CD4-positive, alpha-beta memory T cell (primary cell): ENCODE measurements around the gene SLX4IP. TPM values are rescaled to one million over a fixed set of nuclear protein-coding genes. Genes with fewer than 3 reads are reported as not detected.

Experiments
- CTCF ChIA-PET: fragments of 350-600 bp; sonication (Branson Sonifier 250); formaldehyde crosslinking; loops from one replicate; lab custom pipeline; 2021; ENCODE audit warnings: inconsistent platforms; ENCODE audit not compliant: partially characterized antibody; lab: Charles Lee
- POLR2A ChIA-PET: fragments of 350-600 bp; sonication (Branson Sonifier 250); formaldehyde crosslinking; loops from one replicate; lab custom pipeline; 2021; ENCODE audit not compliant: partially characterized antibody; lab: Charles Lee
- DNase-seq, 5 donors: peaks; one replicate each; pipeline versions ENCODE4 v3.0.0 to v3.0.0-alpha.2; 2020 to 2022; ENCODE audit warnings: mixed read lengths in 1 of 5
- H3K27ac ChIP-seq: one replicate; pipeline ENCODE4 v1.7.0; 2013; ENCODE audit warnings: low read depth, low read length
- H3K27me3 ChIP-seq: 2 replicates; pipeline ENCODE4 v1.7.0; 2013; ENCODE audit warnings: mild to moderate bottlenecking, low read length, moderate library complexity; ENCODE audit not compliant: insufficient read depth
- H3K36me3 ChIP-seq: 2 replicates; pipeline ENCODE4 v1.7.0; 2013; ENCODE audit warnings: mild to moderate bottlenecking, low read length, moderate library complexity; ENCODE audit not compliant: insufficient read depth
- H3K4me1 ChIP-seq: 2 replicates; pipeline ENCODE4 v1.7.0; 2013; ENCODE audit warnings: mild to moderate bottlenecking, low read length, moderate library complexity; ENCODE audit not compliant: insufficient read depth
- H3K4me3 ChIP-seq, 2 donors: one replicate each; pipeline ENCODE4 v1.7.0; 2013; ENCODE audit warnings: low read length in 2 of 2, mild to moderate bottlenecking in 1 of 2
- H3K9me3 ChIP-seq, 2 donors: one replicate each; pipeline ENCODE4 v1.7.0; 2013; ENCODE audit warnings: low read length in 2 of 2, control low read depth in 1 of 2; ENCODE audit not compliant: control insufficient read depth in 1 of 2
- H3K27ac Mint-ChIP-seq, 7 donors: one replicate each; pipeline ENCODE4 v1.8.0; 2020 to 2021; ENCODE audit warnings: mixed read lengths in 7 of 7, mild to moderate bottlenecking in 6 of 7, inconsistent platforms in 3 of 7, moderate library complexity in 3 of 7
- H3K27me3 Mint-ChIP-seq, 2 donors: one replicate each; pipeline ENCODE4 v1.8.0; 2020 to 2021; ENCODE audit warnings: mixed read lengths in 2 of 2
- H3K36me3 Mint-ChIP-seq, 2 donors: one replicate each; pipeline ENCODE4 v1.8.0; 2020 to 2021; ENCODE audit warnings: mixed read lengths in 2 of 2, inconsistent platforms in 1 of 2, mild to moderate bottlenecking in 1 of 2
- H3K4me1 Mint-ChIP-seq, 4 donors: one replicate each; pipeline ENCODE4 v1.8.0; 2020 to 2021; ENCODE audit warnings: mixed read lengths in 4 of 4, mild to moderate bottlenecking in 1 of 4
- H3K4me3 Mint-ChIP-seq, 8 donors: one replicate each; pipeline ENCODE4 v1.8.0; 2020 to 2021; ENCODE audit warnings: mixed read lengths in 8 of 8, mild to moderate bottlenecking in 7 of 8, moderate library complexity in 6 of 8, inconsistent platforms in 3 of 8
- H3K9me3 Mint-ChIP-seq, 8 donors: one replicate each; pipeline ENCODE4 v1.8.0; 2020 to 2021; ENCODE audit warnings: mixed read lengths in 8 of 8, mild to moderate bottlenecking in 5 of 8, inconsistent platforms in 3 of 8, moderate library complexity in 1 of 8
- intact Hi-C: fragments of 100-400 bp; cut with micrococcal nuclease; formaldehyde crosslinking; loops from one replicate; pipeline ENCODE4 v1.15.1; 2023
- polyA plus RNA-seq, 2 donors: library from polyadenylated mRNA; unstranded; fragments of 300-500 nt; fragmentation: Illumina TruSeq; gene quantifications; one replicate each; pipeline ENCODE4 v1.2.3, GENCODE V29; 2021
- total RNA-seq, 2 experiments: library from RNA; stranded (reverse); gene quantifications; one replicate each; pipeline ENCODE4 v1.2.3, GENCODE V29; 2021

Gene SLX4IP
- total and polyA plus RNA-seq, 4 experiments from 2014 or later = 1.5 to 6.6 (median 4.0) TPM

DNA sequence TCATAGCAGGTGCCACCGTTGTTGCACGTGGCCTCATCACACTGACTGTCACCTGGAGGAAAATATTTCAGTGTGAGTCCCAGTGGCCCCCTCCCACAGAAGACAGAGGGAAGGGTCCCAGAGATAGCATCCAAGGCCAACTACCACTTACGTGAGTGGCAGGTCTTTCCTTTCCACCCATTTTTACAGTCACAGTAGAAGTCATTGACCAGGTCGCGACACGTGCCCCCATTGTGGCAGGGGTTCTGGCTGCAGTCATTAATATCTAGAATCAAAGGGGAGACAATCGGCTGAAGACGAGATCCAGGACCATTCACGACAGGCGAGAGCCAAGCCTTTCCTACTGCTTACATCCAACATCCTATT is 210.1 kb downstream of the SLX4IP start:
- ChIA-PET CTCF (no interaction called here), POLR2A (no interaction called here)
- no peaks in the 10 kb centered on the region for H3K4me1 Mint-ChIP-seq
- H3K27ac Mint-ChIP-seq = no peak overlapping the region
- Histone ChIP-seq H3K9me3 (no peaks in the 10 kb centered on the region), H3K36me3 (no peaks in the 10 kb centered on the region), H3K4me1 (no peaks in the 10 kb centered on the region), H3K27me3 (no peaks in the 10 kb centered on the region), H3K27ac (no peak overlapping the region), H3K4me3 (no peak overlapping the region)
- H3K36me3 Mint-ChIP-seq = peaks cover 0 to 5% of the 10 kb centered on the region in 2 donors
- DNase-seq = no peak
- intact Hi-C loops = no loop called here
- H3K27me3 Mint-ChIP-seq = peaks cover 3 to 12% of the 10 kb centered on the region in 2 donors
- H3K4me3 Mint-ChIP-seq = no peak overlapping the region
- H3K9me3 Mint-ChIP-seq = no peaks in the 10 kb centered on the region

GRCh38 chr20:10646006-10646405 is 210.9 kb downstream of the SLX4IP start:
- H3K27ac Mint-ChIP-seq = no peak overlapping the region
- Histone ChIP-seq H3K36me3 (no peaks in the 10 kb centered on the region), H3K9me3 (no peaks in the 10 kb centered on the region), H3K27ac (no peak overlapping the region), H3K27me3 (no peaks in the 10 kb centered on the region), H3K4me3 (no peak overlapping the region), H3K4me1 (no peaks in the 10 kb centered on the region)
- no peak for DNase-seq
- H3K4me1 Mint-ChIP-seq = no peaks in the 10 kb centered on the region
- H3K27me3 Mint-ChIP-seq = peaks cover 3 to 12% of the 10 kb centered on the region in 2 donors
- intact Hi-C loops = no loop called here
- POLR2A ChIA-PET = no interaction called here
- no peak overlapping the region for H3K4me3 Mint-ChIP-seq
- H3K9me3 Mint-ChIP-seq = no peaks in the 10 kb centered on the region
- H3K36me3 Mint-ChIP-seq = no peaks in the 10 kb centered on the region
- CTCF ChIA-PET = no interaction called here

DNA sequence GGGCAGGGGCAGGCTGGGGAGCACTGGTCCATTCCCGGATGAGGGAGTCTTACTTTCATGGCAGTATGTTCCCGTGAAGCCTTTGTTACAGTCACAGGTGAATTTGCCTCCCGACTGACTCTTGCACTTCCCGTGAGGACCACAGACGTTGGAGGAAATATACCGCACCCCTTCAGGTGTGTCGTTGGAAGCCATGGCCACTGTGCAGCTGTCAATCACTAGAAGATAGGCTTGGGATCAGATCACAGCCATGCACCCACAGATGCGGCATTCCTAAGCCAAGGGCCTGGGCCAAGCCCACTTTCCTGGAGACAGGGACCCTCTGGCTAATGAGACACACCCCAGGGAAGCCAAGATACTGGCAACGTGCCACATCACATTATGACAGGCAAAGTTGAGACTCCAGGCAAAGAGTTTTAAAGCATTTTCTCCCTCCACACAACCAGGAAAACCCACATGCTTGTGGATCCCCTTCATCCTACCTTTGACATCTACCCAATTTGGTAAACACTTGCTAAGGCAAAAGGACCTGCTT is 211.8 kb downstream of the SLX4IP start:
- intact Hi-C loops = no loop called here
- CTCF ChIA-PET = no interaction called here
- H3K36me3 Mint-ChIP-seq = no peaks in the 10 kb centered on the region

DNA sequence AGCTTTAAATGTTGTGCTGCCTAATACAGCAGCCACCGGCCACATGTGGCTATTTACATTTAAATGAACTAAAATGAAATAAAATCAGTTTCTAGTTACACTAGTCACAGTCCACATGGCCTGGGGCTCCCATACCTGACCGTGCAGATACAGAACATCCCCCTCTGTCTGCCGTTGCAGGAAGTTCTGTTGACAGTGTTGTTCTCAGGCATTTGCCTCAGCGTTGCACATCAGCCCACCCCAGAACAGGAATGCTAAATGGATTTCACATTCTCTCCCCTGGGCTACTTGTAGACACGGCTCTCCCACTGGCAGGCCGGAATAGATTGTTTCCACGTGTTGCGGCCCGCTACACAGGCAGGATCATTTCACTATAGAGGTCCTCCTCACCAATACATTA is 212.4 kb downstream of the SLX4IP start:
- intact Hi-C loops = no loop called here
- Mint-ChIP-seq H3K27me3 (peaks cover 3 to 14% of the 10 kb centered on the region in 2 donors), H3K4me1 (no peaks in the 10 kb centered on the region), H3K27ac (no peak overlapping the region), H3K4me3 (no peak overlapping the region), H3K36me3 (no peaks in the 10 kb centered on the region), H3K9me3 (no peaks in the 10 kb centered on the region)
- H3K36me3 ChIP-seq = no peaks in the 10 kb centered on the region
- no peaks in the 10 kb centered on the region for H3K4me1 ChIP-seq
- H3K4me3 ChIP-seq = no peak overlapping the region
- DNase-seq = no peak
- ChIA-PET POLR2A (no interaction called here), CTCF (no interaction called here)
- H3K27ac ChIP-seq = no peak overlapping the region
- no peaks in the 10 kb centered on the region for H3K27me3 ChIP-seq
- no peaks in the 10 kb centered on the region for H3K9me3 ChIP-seq

More for the DNA sequence above, 211.8 kb downstream of the SLX4IP start:
- Histone ChIP-seq H3K36me3 (no peaks in the 10 kb centered on the region), H3K27me3 (no peaks in the 10 kb centered on the region), H3K9me3 (no peaks in the 10 kb centered on the region), H3K4me1 (no peaks in the 10 kb centered on the region), H3K4me3 (no peak overlapping the region), H3K27ac (no peak overlapping the region)
- DNase-seq = no peak
- Mint-ChIP-seq H3K4me3 (no peak overlapping the region), H3K27me3 (peaks cover 3 to 14% of the 10 kb centered on the region in 2 donors), H3K27ac (no peak overlapping the region), H3K4me1 (no peaks in the 10 kb centered on the region), H3K9me3 (no peaks in the 10 kb centered on the region)
- POLR2A ChIA-PET = no interaction called here

DNA sequence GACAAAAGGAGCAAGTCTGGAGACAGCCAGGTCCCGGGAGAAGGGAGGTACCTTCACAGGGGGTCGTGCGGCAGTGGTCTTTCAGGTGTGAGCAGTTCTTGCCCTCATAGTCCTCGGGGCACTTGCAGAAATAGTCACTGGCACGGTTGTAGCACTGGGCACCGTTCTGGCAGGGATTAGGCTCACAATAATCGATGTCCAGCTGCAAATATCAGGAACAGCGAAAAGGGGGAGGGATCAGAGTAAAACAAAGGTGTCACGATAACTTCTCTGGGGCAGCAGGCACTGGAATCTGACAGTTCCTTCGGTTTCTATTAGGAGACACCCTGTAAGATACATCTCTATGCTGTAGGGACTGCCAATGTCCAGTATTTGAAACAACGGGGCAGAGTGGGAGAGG is 212.8 kb downstream of the SLX4IP start:
- H3K4me1 ChIP-seq = no peaks in the 10 kb centered on the region
- no peak for DNase-seq
- intact Hi-C loops = no loop called here
- no peaks in the 10 kb centered on the region for H3K9me3 ChIP-seq
- Mint-ChIP-seq H3K4me3 (no peak overlapping the region), H3K27me3 (peaks cover 3 to 15% of the 10 kb centered on the region in 2 donors), H3K4me1 (no peaks in the 10 kb centered on the region), H3K27ac (no peak overlapping the region), H3K9me3 (no peaks in the 10 kb centered on the region), H3K36me3 (no peaks in the 10 kb centered on the region)
- no peak overlapping the region for H3K27ac ChIP-seq
- no peaks in the 10 kb centered on the region for H3K27me3 ChIP-seq
- POLR2A ChIA-PET = no interaction called here
- H3K4me3 ChIP-seq = no peak overlapping the region
- CTCF ChIA-PET = no interaction called here
- no peaks in the 10 kb centered on the region for H3K36me3 ChIP-seq

DNA sequence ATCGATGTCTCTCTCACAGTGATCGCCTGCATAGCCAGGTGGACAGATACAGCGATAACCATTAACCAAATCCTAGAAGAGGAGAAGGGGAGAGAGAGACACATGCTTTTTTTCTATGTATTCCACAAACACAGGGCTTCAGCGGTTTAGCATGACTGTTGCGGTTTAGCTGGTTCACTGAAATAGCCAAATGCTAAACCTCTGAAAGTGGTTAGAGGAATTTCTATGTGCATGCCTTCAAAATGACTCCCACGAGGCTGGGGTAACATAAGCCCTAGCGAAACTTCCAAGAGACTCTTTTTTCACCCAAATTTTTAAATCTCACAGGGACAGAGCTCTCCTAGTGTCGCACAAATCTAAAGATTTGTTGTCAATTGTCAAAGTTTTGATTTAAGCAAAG is 213.5 kb downstream of the SLX4IP start:
- intact Hi-C loops = no loop called here
- ChIA-PET POLR2A (no interaction called here), CTCF (no interaction called here)
- Histone ChIP-seq H3K9me3 (no peaks in the 10 kb centered on the region), H3K27ac (no peak overlapping the region), H3K36me3 (no peaks in the 10 kb centered on the region), H3K27me3 (no peaks in the 10 kb centered on the region), H3K4me1 (no peaks in the 10 kb centered on the region), H3K4me3 (no peak overlapping the region)
- no peak for DNase-seq
- Mint-ChIP-seq H3K36me3 (no peaks in the 10 kb centered on the region), H3K4me3 (no peak overlapping the region), H3K27me3 (peaks cover 3 to 17% of the 10 kb centered on the region in 2 donors), H3K27ac (no peak overlapping the region), H3K9me3 (no peaks in the 10 kb centered on the region), H3K4me1 (no peaks in the 10 kb centered on the region)

GRCh38 chr20:10649080-10649796 is 214.1 kb downstream of the SLX4IP start:
- Mint-ChIP-seq H3K4me3 (no peak overlapping the region), H3K36me3 (no peaks in the 10 kb centered on the region), H3K4me1 (no peaks in the 10 kb centered on the region), H3K27ac (no peak overlapping the region), H3K27me3 (peaks cover 4 to 20% of the 10 kb centered on the region in 2 donors), H3K9me3 (no peaks in the 10 kb centered on the region)
- intact Hi-C loops = no loop called here
- ChIA-PET POLR2A (no interaction called here), CTCF (interaction anchor here (0.8 kb wide), 1 partner anchor 671 kb away, joined by 3 read pairs; no protein-coding TSS in a partner anchor)
- DNase-seq = no peak
- H3K36me3 ChIP-seq = no peaks in the 10 kb centered on the region
- no peaks in the 10 kb centered on the region for H3K27me3 ChIP-seq
- no peaks in the 10 kb centered on the region for H3K4me1 ChIP-seq
- no peak overlapping the region for H3K27ac ChIP-seq
- no peak overlapping the region for H3K4me3 ChIP-seq
- H3K9me3 ChIP-seq = no peaks in the 10 kb centered on the region
